HG02610 (cell line): ENCODE data around the gene RFXANK.

Source experiments
- ATAC-seq: cut with Tn5 transposase; IDR thresholded peaks from one replicate; pipeline ENCODE4 v1.9.1; 2021; ENCODE audit warnings: mild to moderate bottlenecking, moderate library complexity; ENCODE audit not compliant: unreplicated experiment

Gene RFXANK

GRCh38 chr19:19226663-19227062, 34.6 kb downstream of the RFXANK start:
- no peak for ATAC-seq

- ATAC-seq: no peak
These were observed 35.2 kb downstream of the RFXANK start for GRCh38 chr19:19227217-19227616.

GRCh38 chr19:19229701-19230100, 37.6 kb downstream of the RFXANK start:
- no peak for ATAC-seq

- ATAC-seq: no peak
These were observed 38.9 kb downstream of the RFXANK start for GRCh38 chr19:19230999-19231398.

GRCh38 chr19:19232261-19232721, 40.2 kb downstream of the RFXANK start:
- ATAC-seq: no peak

GRCh38 chr19:19234220-19234816, 42.3 kb downstream of the RFXANK start:
- ATAC-seq: no peak

GRCh38 chr19:19236173-19236572, 44.1 kb downstream of the RFXANK start:
- ATAC-seq: no peak

- no peak for ATAC-seq
These were observed 46.3 kb downstream of the RFXANK start for GRCh38 chr19:19238126-19238894.

GRCh38 chr19:19239675-19240074, 47.6 kb downstream of the RFXANK start:
- no peak for ATAC-seq

GRCh38 chr19:19240476-19240875, 48.4 kb downstream of the RFXANK start:
- ATAC-seq: no peak

GRCh38 chr19:19250196-19250801, 58.2 kb downstream of the RFXANK start:
- no peak for ATAC-seq
